ENCODE results near the gene RPP21.
A peak's percentile ranks its signal among the peaks of the same experiment; 100 is the strongest.
"Not testable (repeated sequence)": the region's sequence is repeated elsewhere in the genome, so short reads cannot be mapped to it uniquely, and the experiment has no call there.

Gene RPP21

DNA sequence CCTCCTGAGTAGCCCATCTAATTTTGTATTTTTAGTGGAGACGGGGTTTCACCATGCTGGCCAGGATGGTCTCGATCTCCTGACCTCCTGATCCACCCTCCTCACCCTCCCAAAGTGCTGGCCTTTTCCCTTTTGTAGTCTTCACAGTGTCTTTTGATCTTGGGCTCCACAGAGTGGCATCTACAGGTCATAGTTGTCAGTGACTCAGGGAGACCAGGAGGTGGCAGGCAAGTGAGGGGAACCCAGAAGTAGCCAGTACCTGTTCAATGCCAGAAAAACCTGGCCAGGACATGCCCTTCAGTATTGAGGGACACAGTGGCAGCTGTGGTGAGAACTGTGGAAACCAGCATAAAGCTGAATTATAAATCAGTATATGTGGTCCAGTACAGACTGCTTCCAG is 19.6 kb downstream of the RPP21 start:
- no peak overlapping the region for H3K4me3 ChIP-seq (ENCODE audit: low read length)
- TF ChIP-seq, protein P1, sequence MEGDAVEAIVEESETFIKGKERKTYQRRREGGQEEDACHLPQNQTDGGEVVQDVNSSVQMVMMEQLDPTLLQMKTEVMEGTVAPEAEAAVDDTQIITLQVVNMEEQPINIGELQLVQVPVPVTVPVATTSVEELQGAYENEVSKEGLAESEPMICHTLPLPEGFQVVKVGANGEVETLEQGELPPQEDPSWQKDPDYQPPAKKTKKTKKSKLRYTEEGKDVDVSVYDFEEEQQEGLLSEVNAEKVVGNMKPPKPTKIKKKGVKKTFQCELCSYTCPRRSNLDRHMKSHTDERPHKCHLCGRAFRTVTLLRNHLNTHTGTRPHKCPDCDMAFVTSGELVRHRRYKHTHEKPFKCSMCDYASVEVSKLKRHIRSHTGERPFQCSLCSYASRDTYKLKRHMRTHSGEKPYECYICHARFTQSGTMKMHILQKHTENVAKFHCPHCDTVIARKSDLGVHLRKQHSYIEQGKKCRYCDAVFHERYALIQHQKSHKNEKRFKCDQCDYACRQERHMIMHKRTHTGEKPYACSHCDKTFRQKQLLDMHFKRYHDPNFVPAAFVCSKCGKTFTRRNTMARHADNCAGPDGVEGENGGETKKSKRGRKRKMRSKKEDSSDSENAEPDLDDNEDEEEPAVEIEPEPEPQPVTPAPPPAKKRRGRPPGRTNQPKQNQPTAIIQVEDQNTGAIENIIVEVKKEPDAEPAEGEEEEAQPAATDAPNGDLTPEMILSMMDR (IDR thresholded peaks at IDR 0.05; ENCODE audit: insufficient read depth, low read depth, low read length, missing control alignments) = peak; percentile 10
- DNase-seq (ENCODE audit: low read depth) = no peak

- H3K4me3 ChIP-seq (ENCODE audit: low read length); DNase-seq (ENCODE audit: low read depth): not testable (repeated sequence)
Measured at GRCh38 chr6:30369280-30369679, 24.3 kb downstream of the RPP21 start.

- peak; percentile 66 for DNase-seq (ENCODE audit: low read depth)
- TF ChIP-seq, protein P1 (IDR thresholded peaks at IDR 0.05; ENCODE audit: insufficient read depth, low read depth, low read length, missing control alignments) = no peak
Measured at GRCh38 chr6:30378290-30378937, 33.5 kb downstream of the RPP21 start.

GRCh38 chr6:30380464-30380863 is 35.5 kb downstream of the RPP21 start:
- TF ChIP-seq, protein P1 (IDR thresholded peaks at IDR 0.05; ENCODE audit: insufficient read depth, low read depth, low read length, missing control alignments) = no peak
- DNase-seq (ENCODE audit: low read depth) = no peak
- H3K4me3 ChIP-seq (ENCODE audit: low read length) = no peak overlapping the region

More at GRCh38 chr6:30378290-30378937, 33.5 kb downstream of the RPP21 start:
- H3K4me3 ChIP-seq (ENCODE audit: low read length) = no peak overlapping the region

DNA sequence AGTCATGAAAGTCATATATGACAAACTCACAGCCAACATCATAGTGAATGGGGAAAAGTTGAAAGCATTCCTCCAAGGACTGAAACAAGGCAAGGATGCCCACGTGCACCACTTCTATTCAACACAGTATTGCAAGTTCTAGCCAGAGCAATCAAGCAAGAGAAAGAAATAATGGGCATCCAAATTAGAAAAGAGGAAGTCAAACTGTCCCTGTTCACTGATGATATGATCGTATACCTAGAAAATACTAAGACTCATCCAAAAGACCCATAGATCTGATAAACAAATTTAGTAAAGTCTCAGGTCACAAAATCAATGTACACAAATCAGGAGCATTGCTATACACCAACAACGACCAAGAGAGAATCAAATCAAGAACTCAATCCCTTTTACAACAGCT is 41.2 kb downstream of the RPP21 start:
- TF ChIP-seq, protein P1 (IDR thresholded peaks at IDR 0.05; ENCODE audit: insufficient read depth, low read depth, low read length, missing control alignments) = no peak
- no peak for DNase-seq (ENCODE audit: low read depth)
- H3K4me3 ChIP-seq (ENCODE audit: low read length) = no peak overlapping the region

DNA sequence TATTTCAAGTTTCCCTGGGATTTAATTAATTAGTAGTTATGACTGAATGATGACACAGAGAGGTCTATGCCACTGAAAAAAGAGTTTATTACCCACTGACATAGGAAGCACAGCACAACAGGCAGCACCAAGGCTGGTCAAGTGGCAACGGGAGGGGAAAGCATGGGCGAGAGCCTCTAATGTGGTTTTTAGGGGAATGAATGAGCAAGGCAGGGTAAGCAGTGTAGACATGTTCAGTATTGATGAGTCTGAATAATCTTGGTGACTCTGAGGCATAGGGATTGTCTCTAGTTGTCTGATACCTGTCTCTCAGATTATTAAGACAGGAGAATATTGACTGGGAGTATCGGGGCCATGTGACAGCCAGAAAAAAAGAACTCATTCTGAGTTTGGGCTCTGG is 46.3 kb downstream of the RPP21 start:
- DNase-seq (ENCODE audit: low read depth) = no peak
- TF ChIP-seq, protein P1 (IDR thresholded peaks at IDR 0.05; ENCODE audit: insufficient read depth, low read depth, low read length, missing control alignments) = no peak
- H3K4me3 ChIP-seq (ENCODE audit: low read length) = no peak overlapping the region

- DNase-seq (ENCODE audit: low read depth) = no peak
- H3K4me3 ChIP-seq (ENCODE audit: low read length) = no peak overlapping the region
- TF ChIP-seq, protein P1 (IDR thresholded peaks at IDR 0.05; ENCODE audit: insufficient read depth, low read depth, low read length, missing control alignments) = no peak
Measured at GRCh38 chr6:30394139-30394538, 49.2 kb downstream of the RPP21 start.

Measured in epithelial cell of esophagus (primary cell).